GM21367 (cell line): ENCODE results near the gene SENP1.

Source experiments
- ATAC-seq: cut with Tn5 transposase; IDR thresholded peaks from one replicate; pipeline ENCODE4 v1.9.1; 2021; ENCODE audit not compliant: unreplicated experiment

SENP1 gene

DNA sequence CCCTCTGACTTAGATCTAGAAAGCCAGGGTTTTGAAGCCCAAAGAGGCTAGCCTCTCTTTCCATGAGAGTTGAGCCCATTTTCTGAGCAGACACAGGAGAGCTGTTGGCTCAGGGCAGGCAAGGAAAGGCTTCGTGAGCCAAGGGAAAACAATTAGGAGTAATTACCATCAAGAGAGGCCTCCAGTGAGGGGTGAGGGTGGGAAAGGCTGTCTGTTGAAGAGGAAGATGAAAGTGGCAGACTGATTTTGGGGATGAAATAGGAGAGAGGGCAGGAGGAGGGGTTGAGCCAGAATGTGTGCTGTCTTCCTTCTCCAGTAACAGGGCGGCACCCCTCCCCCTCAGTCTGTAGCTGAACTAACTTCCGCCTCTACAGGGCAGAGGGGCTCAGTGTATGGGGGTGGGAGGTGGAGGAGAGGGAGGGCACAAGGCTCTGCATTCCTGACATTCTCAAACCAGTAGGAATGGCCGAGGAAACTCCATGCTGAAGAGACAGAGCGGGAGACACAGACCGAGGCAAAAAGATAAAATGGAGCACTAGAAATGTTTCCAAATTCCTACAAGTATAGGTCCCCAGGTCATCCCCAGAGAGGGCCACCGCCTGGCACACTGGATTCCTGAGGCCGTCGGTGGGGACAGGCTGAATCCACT, 68.5 kb downstream of the SENP1 start:
- ATAC-seq: no peak

DNA sequence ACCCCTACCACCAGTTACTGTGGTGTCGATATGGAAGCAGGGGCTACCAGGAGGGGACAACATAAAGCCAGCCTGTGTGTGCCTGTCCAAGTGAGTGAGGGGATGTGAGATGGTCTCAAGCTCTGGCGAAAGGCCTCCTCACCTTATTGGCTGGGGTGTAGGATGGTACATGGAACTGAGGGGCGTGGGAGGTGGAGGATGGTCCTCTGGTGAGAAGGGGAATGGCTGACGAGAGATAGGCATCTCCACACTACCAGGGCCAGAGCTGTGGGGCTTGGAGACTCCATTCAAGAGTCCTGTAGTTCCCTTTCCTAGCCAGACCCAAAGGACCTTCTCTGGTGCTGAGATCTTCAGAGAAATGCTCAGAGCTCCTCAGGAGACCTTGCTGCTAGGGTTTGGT, 69.1 kb downstream of the SENP1 start:
- no peak for ATAC-seq

DNA sequence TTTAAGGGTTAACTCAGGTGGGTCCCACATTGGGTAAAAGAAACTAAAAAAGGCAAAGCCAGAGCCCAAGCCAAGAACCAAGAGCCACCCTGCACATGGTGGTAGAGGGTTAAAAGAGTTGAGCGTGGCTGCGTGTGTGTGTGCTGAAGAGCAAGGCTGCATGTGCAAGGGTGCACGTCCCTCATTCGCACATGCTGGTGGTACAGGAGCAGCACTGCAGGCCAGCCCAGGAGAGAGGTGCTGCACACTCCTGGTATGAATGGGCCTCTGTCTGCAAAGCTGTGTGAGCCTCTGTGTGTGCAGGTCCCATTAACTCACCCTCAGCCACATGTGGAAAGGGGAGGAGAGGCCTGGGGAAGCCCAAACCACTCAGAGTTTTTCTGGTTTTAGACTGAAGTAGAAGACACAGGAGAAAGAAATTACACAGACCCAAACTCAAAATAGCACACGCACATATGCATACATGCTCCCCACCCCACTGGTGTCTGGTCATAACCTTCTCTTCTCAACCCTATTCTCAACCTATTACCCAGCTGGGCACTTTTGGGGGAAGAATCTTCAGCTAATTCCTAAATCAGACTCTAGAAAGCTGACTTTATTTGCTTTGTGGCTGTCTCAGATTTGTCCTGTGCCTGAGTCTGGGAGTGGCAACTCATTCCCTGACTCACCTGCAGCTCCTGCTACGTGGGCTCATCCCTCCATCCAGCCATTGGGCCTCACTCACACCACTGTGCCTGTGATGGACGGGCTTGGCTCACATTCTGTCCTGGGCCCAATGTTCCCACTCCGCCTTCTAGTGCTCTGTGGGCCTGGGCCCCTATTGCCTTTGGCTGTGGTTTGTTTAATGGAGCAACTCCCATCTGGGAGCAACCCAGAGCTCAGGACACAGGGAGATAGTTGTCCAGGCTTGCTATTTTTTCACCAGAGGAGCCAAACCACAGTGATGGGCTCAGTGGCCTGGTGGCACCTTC, 70.8 kb downstream of the SENP1 start:
- no peak for ATAC-seq

DNA sequence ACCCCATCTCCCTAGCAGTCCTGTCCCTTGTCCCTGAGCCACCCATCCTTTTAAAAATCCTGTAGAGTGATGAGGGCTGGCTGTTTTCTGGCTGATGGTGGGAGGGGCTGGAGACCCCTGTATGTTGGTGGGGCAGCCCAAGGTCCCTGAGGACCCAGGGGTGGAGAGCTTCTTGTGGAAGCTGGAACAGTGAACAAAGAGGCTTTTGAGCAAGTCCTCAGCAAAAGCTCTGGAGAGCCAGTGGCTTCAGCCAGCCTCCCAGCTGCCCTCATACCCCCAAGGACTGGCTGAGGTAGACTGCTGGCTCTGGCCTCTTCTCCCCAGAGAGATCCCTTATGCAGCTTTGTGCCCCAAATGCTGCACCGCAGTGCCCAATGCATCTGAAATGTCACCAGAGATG, 72.4 kb downstream of the SENP1 start:
- no peak for ATAC-seq

DNA sequence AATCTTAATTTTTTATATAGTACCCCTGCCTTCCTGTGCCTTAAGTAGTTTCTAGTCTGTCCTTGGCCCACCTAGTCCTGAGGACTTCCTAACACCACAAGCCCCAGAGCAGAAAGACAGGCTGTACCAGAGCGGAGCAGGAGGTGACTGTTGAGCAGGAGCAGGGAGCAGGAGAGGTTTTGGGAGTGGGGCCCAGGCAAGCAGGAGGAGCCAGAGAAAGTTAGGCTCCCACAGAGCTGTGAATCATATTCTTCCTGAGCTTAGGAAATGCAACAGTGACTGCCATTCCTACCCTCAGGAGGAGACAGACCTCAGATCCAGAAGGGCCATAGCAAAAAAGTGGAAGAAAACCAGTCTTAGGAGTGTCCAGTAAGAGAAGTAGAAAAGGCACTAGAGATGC, 73.3 kb downstream of the SENP1 start:
- no peak for ATAC-seq

DNA sequence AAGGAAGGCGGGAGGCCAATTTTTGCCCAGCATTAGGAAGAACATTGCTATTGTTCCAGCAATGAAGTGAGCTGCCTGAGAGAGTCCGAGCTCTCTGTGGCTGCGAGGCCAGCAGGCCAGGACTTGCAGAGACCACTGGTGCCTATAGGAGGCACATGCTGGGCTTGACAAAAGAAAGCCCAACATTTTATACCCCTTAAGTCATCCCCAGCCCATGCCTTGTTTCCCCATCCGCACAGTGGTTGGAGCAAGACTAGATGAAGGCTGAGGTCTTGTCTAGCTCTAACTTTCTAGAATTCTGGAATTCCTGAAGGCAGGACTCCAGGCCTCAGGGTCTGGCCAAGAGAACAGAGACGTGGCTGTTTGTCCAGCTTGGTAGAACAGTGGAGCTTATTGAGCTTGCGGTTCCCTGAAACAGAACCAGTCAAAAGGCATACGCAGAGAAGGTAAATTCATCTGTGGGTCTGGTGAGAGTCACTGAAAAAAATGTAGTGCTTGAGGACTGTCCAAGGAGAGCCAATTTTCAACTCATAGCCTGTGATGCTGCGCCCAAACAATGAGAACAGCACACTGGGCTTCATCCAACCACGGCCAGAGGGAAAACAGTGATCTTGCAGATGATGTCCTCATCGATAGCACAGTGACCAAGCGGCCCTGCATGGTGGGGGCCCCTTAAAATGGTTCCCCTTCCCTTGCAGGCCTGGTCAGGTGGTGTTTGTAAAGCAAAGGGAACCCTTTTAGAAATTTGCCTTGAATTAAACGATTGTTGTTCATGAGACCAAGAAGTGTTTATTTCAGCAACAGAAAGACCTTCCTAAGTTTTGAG, 74.5 kb downstream of the SENP1 start:
- no peak for ATAC-seq

DNA sequence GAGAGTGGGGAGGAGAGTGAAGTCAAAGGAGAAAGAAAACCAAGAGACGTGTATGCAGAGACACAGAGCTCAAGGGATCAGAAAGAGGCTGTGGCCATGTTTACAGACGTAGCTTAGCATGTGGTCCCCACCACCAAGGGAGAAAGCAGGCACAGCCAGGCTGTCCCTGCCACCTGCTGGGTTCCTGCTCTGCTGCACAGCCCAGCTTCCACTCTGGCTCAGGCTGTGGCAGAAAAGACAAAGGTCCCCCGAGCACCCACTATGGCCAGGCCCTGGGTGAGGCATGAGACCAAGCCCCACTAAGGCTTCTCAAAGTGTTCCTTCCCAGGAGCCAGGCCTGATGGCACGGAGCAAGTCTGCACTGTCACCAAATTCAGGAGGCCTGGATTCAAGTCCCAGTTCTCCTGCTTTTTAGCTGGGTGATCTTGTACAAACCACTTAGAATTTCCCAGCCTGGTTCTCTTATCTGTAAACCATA, 75.7 kb downstream of the SENP1 start:
- no peak for ATAC-seq

DNA sequence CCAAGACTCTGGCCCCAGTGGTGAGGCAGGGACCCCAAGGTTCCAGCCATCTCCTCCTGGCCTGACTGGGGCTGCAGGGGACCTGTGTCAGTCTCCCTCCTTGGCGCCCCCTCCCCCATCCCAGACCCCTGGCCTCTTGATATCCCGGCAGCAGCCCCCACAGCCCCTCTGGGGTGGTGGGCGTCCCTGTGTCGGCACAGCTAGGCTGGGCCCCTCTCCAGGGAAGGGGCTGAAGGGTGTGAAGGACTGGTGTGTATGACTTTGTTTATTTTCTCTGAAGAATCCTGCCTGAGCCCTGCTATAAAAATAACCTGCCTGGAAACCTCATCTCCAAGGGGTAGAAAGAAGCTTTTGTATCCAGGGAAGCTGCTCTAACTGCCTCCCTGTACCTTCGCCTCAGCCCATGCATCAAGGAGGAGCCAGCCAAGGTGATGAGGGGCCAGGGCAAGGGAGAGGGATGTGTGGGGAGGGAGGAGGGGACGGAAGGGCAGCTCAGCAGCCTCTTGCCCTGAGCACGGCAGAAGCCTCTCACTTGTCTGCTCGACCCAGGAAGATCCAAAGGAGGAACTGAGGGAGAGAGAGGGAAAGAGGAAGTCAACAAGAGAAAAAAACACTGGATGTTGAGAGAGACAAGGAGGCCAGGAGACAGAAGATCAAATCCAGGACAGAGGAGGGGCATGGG, 76.2 kb downstream of the SENP1 start:
- no peak for ATAC-seq

DNA sequence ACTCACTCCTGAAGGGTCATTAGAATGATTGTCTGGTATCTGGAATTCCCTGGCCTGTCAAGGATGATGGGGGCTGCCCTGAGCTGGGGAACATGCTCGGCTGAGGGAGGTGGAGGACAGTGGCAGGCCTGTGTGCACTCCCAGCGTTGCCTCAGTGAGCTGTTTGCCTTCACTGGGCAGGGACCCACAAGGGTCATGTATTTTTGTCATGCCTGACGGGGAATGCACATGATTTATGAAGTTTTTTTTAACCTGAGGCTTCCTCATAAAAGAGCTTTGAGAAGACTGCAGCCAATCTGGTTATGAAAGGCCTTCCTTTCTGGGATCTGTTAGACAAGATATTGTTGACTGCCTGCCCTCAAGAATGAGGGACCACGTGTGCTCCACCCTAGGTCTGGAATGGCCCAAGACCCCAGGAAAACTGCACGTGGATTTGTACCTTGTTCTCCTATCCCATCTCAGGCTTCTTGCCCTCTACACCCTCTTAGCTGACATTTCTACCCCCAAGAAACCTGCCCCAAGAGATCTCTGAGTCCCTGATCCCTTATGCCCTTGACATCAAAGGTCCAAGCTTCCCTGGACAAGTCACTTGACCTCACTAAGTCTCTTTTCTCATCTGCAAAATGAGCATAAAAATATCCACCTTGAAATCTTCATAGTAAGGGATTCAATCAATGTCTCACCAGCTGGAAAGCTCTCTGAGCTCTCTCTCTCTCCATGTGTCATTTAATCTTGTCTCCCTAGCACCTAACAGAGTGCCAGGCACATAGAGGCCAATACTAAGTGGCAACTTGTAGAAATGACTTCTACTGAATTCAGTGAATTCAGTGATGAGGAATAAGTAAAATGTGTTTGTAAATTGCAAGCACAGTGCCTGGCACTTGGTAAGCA, 77.1 kb downstream of the SENP1 start:
- no peak for ATAC-seq

DNA sequence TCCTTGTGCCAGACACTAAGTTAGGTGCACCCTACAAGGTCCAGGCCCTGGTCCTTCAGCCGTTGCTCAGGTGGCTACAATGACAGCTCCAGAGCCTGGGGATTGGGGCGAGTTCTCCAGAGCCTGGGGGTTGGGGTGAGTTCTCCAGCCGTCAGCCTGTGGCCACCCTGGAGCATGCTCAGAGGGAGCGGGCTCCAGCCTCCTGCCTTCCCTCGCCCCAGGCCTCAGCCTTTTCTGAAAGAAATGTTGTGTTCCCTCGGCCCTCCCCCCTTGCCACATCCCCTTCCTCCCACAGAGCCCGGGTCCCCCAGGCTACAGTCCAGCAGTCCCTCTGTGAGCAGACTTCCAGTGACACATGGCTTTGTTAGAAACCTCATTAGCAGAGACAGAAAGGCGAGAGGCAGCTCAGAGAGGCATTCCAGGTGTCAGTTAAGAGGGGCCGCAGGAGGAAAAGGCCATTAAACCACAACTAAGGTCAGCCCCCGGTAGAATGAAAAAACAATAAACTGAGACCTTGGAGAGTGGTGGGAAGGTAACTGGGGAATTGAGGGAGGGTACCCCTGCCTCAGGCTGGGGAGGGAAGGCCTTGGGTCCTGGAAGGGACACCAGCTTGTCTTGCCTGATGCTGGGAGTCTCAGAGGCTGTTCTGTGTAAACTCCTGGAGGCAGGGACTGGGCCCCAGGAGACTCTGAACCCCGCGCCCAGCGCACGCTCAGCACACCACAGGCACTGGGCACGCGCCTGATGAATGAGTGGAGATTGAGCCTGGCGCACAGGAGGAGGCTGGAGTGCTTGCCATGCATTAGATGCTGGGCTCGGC, 78.5 kb downstream of the SENP1 start:
- ATAC-seq: no peak

DNA sequence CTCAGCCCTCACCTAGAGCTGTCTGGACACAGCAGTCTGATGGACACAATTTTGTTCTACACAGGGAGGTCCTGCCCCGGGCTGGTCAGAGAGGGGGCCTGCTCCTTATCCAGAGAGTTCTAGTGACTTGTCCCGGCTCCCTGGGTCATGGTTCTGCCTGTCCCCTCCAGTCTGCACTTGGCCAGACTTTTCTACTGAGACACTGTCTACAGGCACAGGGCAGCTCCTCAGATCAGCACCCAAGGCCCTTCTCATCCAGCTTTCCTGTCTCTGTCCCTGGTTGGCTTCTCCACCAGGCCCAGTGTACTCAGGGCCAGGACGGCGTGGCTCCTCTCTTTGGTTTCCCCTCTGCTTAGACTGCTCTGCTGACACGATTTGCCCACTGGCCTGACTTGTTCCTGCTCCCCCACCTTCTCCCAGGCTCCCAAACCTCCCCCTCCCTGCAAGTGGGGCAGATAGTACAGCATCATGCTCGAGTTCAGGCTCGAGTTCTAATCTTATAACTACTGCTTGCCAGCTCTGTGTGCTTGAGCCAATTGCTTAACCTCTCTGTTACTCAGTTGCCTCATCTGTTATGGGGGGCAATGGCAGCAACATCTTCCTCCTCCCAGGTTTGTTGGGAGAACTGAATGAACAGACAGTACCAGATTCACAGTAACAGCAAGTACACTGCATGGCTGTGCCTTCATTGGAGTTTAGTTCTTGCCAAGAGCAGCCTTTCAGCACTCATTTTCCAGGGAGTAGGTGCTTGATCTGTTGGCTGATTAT, 79.6 kb downstream of the SENP1 start:
- ATAC-seq: no peak

DNA sequence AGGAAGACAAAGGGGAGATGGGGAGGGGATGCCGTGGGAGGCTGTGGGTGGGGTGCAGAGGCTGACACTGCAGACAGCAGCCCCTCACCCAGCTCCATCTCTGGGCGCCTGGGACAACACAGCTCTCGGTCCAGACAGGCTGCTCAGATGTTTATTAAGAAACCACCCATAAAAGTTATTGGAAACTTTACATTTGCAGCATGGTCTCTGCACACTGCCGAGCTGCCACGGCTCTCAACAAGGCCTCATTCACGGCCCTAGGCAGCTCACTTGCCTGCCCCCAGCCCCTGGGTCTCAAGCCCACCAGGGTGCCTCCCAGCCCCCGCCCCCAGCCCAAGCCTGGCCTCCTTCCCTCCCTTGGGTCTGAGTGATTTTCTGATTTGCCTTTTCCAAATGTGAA, 80.6 kb downstream of the SENP1 start:
- no peak for ATAC-seq

DNA sequence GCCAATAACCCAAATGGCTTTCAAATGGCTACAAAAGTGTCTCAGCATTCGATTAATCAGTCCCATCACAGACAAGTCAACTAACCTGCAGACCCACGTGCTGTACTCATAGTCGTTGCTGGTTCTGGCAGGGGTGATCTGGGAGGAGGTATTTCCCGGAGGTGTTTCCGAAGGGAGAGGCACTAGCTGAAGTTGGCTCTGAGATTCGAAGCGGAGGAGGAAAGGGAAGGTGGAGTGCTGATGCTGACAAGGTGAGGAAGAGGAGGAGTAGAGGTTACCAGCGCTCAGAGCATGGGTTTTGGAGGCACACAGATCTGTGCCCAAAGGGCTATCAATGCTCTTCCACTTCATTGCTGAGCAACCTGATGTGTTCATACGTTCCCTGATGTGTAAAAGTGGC, 81.1 kb downstream of the SENP1 start:
- no peak for ATAC-seq

DNA sequence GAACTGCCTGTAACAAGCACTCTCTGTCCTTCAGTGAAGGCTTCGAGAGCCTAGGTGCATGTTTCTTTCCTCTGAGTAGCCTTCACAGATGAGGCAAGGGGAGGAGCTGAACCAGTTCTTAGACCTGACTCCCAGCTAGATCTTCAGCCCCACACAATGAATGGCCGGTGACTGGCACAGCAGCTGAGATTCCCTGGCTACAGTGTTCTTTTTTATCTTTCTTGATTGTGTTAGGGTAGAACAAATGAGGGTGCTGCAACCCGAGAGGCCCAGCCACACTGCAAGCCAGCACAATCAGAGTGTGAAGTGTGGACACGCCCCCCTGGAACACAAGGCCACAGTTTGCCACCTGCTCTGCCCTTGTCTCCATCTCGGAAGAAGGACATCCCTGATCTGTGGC, 82.5 kb downstream of the SENP1 start:
- ATAC-seq: no peak

DNA sequence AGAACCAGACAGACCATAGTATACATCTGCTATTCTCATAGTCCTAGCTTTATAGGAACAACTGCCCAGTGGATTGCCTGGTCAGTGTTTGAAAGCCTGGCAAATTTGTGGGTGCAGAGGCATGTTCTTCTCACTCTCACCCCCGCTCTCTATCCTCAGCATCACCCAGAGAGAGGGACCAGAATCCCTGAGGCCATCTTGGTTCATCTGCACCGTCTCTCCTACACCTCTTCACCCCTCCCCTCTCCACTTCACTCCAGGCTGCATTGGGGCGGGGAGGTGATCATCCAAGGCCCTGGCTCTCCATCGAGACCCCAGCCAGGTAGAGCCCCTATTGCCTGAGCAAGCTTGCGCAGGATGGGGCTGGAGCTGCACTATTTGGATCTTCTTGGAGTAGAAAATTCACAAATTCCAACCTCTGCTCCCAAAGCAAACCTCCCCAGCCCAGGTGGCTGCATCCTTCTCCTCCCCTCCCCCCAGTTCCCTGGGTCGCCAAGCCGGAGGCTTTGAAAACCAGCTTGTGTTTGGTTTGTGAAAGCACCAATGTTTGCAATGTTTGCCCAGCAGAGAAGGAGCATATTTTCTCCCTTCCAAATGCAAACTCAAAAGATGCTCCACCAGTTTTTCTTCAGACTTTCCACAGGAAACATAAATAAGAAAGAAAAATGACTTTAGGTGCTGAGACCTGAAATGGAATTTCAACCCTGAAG, 83.0 kb downstream of the SENP1 start:
- no peak for ATAC-seq

DNA sequence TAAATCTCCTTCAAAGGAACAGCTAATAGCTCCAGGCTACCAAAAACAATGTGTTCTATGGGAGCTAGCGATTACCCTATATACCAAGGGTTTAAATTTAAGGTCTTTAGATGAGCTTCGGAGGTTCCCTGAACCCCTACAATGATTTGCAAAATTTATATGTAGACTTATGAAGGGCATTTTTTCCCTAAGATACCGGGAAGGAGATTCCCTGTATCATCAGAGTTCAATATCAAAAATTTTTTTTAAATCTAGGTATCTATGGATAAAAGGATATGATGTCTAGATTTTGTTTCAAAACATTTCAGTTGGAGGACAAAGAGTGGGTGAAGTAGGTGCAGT, 83.7 kb downstream of the SENP1 start:
- no peak for ATAC-seq

DNA sequence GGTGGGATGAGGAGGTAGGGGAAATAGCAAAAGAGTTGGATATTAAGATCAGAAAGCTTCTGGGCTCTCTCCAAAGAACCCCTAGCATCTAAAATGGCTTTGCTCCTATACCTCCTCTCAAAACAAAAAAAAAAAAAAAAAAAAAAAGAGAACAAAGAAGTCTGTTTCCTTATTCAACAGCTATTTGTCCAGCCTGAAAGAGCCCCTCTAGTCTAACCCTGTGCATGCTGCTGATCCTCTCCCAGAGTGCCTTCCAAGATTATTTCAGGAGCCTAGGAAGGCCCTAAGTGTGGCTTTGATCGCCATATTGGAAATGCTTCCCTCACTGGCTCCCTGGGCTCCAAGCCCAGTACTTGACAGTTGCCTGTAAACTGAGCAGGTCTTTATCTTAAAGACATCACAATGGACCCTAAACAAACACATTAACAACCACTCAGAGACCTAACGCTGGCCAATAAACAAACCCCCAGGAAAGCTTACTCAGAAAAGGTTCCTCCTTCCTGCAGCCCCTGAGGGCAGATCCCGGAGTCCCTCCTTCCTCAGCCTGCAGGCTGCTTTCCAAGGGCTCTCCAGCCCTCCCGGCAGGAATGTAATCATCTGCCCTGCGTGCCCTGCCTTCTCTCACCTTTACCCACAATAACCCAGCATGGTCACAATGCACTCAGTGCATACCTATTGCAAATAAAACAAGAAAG, 84.2 kb downstream of the SENP1 start:
- ATAC-seq: no peak
